ENCODE measurements around the gene EXOC5.

DNA sequence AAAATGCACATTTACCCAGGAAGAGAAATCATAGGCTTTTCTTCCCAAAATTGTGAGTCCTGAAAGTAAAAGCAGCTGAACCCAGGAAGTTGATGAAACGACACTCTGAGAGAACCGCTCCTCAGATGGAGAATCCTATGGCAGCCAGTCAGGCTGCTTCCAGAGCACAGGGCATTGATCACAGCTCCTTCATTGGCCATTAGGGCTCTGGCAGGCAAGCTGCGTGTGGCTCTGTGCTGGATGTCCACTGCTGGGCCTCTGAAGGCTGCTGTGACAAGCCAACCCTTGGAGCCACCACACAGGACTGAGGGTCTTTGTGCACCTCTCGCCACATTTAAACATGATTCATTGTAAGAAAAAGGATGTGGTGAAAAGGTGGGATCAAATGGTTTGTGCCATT is 89.4 kb downstream of the EXOC5 start:
- TF ChIP-seq RAD21 (IDR thresholded peaks at IDR 0.05; ENCODE audit: low read depth): no peak
- no peak for TF ChIP-seq TAF1 (IDR thresholded peaks at IDR 0.05; ENCODE audit: low read depth)

All from Ishikawa (cell line).